CD4-positive, alpha-beta T cell treated with Interleukin-15 for 1 hour (primary cell): Measurements from ENCODE around the gene SLC4A7.
"Not testable (repeated sequence)": the region's sequence is repeated elsewhere in the genome, so short reads cannot be mapped to it uniquely, and the experiment has no call there.

Source experiments
- DNase-seq: peaks from one replicate; pipeline ENCODE4 v3.0.0-alpha.2; 2020

SLC4A7 gene

DNA sequence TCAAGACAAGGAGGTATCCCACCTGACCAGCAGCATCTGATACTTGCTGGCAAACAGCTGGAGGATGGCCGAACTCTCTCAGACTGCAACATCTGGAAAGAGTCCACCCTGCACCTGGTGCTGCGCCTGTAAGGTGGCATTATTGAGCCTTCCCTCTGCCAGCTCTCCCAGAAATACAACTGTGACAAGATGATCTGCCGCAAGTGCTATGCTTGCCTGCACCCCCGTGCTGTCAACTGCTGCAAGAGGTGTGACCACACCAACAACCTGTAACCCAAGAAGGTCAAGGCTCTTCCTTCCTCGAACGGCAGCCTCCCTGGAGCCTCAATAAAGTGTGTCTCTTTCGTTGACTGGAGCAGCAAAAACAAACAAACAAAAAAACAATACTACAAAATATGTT is 2.2 kb upstream of the SLC4A7 start:
- DNase-seq: no peak

GRCh38 chr3:27485866-27486265 is 1.7 kb upstream of the SLC4A7 start:
- no peak for DNase-seq

DNA sequence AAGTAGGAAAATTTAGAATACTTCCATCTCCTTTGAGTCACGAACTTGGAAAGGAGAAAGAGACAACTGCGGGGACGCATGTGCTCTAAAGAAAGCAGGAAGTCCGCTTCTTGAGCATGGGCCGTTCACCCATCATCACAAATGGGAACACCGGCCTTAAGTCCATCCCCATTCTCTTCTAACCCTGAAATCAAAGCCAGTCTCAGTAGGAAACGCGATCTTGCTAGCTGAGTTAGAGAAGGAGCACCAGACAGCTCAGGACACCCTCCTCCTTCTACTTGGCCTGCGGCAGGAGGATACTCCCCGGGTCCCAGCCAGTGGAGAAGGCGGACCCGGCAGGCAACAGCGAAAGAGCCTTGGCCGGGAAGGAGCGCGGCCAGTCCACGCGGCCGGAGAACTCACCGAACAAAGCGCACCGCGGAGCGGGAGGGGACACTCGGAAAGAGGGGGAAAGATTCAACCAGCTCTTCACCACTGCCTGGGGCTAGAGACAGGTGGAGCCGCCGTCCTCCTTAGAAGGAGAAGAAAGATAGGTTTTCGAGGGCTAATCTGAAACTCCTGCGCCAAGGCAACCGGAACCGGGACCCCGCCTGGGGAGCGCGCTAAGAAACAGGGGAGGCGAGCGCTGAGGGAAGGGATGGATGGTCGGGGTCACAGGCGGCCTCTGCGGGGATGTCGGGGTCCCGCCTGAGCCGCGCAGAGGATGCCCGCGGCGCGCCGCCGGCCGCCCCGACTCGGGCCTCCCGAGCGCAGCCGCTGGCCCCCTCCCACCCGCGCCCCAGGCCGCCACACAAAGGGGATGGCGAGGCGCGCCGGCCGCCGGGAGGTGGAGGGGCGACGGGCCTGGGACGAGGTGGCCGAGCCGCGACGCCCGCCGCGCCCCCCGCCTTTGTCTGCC is 818 bp downstream of the SLC4A7 start:
- peak; percentile 26 for DNase-seq

DNA sequence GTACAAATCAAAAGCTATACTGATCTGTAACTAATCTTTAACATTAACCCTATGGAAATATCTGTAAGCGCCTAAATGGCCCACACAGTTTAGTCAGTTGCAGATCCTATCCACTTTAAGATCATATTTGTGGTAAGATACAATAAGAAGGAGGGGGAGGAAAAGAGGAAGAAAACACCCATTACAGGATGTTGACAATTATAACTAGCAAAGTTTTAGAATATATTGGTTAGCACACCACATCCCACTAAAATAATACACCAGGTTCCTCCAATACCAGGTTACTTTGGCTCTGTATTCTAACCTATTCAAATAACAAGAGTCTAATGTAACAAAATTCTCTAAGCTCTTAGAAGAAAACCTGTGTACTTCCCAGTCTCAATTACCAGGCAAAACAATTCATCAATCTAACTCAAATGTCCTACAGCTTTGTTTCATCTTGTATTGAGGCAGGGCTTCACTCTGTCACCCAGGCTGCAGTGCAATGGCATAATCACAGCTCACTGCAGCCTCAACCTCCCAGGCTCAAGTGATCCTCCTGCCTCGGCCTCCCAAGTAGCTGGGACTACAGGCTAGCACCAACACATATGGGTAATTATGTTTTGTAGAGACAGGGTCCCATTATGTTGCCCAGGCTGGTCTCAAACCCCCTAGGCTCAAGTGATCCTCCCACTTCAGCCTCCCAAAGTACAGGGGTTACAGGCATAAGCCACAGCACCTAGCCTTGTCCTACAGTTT is 4.2 kb downstream of the SLC4A7 start:
- no peak for DNase-seq

DNA sequence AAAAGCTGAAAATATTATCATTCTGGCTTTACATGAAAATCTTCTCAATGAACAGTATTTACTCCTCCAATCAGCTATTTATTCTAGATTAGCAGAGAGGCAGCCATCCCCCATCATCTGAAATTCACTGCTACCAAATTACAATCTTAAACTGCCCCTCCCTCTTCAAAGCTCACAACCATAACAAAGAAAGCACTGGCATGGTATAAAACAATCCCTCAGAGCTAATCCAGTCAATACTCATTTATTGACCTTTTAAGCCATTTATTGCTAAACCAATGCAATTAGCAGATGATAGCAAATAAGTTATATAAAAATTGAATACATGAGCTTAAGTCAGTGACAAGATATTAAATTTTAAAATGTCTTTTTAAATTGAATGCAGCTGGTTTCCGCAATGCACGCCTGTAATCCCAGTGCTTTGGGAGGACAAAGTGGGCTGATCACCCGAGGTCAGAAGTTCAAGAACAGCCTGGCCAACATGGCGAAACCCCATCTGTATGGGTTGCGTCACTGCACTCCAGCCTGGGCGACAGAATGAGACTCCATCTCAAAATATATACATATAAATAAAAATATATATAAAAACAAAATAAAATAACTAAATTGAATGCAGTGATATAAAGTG is 12.1 kb downstream of the SLC4A7 start:
- DNase-seq: no peak

DNA sequence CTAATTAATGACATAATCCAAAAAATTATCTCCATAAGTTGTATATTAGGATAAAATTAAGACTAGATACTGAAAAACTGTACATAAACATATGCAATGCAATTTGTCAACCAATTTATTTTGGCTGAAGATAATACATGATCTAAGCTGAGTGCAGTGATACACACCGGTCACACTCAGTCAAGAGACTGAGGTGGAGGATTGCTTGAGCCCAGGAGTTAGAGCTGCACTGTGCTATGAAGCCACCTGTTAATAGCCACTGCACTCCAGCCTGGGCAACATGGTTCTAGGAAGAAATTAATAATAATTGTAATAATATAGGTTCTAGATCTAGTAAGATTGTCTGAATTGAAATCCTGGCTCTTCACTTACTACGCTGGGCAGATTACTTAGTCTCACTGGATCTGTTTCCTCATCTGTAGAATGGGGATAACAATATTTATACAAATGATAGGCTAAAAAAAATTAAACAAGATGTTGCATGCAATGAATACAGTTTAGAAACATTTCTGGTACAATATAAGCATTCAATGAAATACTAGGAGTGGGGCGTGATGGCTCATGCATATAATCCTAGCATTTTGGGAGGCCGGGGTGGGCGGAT is 15.8 kb downstream of the SLC4A7 start:
- DNase-seq: no peak

DNA sequence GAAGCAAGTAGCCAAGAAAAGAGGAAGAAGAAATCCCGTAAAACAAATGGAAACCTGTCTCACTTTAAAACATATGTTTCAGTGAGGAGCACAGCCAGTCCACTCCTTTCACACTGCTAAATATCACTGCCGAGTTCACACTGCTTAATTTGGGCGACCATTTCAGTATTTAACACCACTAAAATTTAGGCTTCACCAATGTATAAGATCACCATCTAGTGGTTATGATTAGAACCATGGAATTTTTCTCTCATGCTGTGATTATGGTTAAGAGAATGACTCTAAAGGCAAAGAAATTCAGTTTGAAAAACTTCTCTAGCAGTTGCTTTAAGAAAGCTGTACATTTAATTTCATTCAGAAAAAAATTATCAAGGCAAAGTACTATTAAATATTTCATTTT is 16.6 kb downstream of the SLC4A7 start:
- DNase-seq: no peak

GRCh38 chr3:27464646-27465045 is 19.5 kb downstream of the SLC4A7 start:
- DNase-seq: no peak

DNA sequence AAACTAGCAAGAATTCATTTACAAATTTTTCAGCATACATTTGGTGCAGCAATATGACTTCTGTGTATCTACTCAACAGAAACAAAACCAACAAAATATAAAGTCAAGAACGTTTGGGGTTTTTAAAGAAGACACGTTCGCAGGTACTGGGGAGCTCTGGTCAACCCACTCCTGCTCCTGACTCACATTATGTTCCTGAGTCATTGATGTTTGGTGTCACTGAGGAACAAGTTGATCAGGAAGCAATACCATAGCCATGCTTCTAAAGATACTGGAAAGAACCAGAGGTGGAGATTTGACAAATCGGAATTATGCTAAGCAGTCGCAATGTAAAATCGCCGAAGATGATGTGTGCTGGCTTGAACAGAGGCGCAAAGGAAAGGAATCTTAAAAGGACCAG is 22.0 kb downstream of the SLC4A7 start:
- DNase-seq: no peak

GRCh38 chr3:27458929-27459328 is 25.3 kb downstream of the SLC4A7 start:
- DNase-seq: no peak

- DNase-seq: no peak
Observed at GRCh38 chr3:27456554-27456953, 27.6 kb downstream of the SLC4A7 start.

- DNase-seq: no peak
Observed at GRCh38 chr3:27454914-27455313, 29.3 kb downstream of the SLC4A7 start.

DNA sequence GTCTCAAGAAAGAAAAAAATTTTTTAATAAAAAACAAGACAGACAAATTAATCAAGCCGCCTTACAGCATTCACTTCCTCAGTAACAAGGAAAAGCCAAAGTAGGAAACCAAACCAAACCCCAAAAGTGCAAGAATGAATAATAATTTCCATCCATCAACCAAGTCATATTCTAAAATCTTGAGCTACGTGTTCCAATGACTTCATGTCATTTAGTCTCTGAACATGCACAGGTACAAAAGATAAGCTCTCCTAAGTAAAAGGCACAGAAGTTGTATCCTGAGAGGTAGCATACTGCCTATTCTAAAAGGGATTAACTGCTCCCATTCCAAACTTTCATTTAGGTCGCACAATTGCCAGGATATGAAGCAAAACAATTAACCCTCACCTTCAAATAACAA is 29.7 kb downstream of the SLC4A7 start:
- no peak for DNase-seq

DNA sequence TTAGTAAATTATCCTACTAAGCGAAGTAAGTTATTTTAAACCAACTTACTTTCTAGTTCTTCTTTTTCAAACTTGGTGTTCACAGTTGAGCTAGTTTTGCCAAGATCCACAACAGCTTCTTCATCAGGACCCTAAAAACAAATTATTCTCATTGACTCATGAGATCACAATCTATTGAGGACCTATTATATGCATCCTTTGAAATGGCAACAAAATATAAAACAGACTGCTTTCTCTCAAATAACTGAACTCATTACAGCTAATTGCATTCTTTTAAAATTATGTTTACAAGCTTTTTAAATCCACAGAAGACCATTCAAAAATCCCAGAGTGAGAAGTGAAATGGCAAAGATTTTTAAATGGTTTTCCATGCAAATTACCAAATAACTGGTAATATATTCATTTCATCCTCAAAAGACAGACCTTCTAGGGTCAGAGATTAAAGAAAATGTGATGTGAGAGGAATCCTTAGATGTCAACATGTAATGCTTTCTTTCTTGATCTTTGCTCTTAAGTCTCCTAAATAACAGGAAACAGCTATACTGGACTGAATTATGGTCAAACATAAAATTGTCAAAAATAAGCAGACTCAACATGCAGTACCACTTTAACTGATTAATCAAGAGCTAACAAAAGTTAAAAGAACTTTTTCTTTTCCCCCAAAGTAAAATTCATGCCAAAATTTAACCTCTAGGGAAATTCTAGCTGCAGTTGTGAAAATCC is 31.7 kb downstream of the SLC4A7 start:
- no peak for DNase-seq

DNA sequence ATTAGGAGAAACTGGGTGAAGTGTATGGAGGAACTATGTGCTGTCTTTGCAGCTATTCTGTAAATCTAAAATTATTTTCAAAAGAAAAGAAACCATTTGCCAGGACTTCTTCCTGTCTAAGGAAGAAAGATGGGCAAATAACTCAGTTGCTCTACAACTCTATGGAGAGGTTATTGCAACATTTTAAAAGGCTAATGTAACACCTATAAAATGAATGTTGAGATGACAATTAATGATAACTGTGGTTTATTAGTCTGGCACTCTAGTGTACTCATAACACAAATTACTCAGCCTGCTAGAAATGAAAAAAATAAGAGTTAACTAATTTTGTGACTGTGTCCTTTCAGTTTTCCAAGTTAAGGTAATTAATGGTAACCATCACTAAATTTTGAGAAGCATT is 32.3 kb downstream of the SLC4A7 start:
- DNase-seq: no peak

- no peak for DNase-seq
Observed at GRCh38 chr3:27451251-27451650, 32.9 kb downstream of the SLC4A7 start.

GRCh38 chr3:27449530-27450150 is 34.5 kb downstream of the SLC4A7 start:
- no peak for DNase-seq

- not testable (repeated sequence) for DNase-seq
Observed at GRCh38 chr3:27442995-27443394, 41.2 kb downstream of the SLC4A7 start.

- not testable (repeated sequence) for DNase-seq
Observed at GRCh38 chr3:27438352-27438751, 45.8 kb downstream of the SLC4A7 start.

DNA sequence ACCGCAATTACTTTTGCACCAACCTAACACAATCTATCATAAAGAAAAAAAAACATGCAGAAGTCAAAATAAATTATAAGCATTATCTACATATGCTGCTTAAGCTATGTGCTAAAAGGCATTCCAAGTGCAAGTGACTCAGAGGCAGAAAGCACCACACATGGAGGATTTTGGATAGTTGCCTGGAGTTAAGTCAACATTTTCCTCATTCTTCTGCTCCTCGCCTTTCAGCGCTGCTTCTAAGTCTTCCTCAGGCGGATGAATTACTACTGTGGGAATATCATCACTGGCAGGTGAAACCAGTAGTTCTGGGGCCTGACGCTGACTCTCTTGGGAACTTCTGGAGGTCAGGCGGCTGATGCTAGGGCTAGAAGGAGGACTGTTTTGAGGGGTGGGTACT is 53.1 kb downstream of the SLC4A7 start:
- no peak for DNase-seq

- no peak for DNase-seq
Observed at GRCh38 chr3:27429909-27430308, 54.3 kb downstream of the SLC4A7 start.

DNA sequence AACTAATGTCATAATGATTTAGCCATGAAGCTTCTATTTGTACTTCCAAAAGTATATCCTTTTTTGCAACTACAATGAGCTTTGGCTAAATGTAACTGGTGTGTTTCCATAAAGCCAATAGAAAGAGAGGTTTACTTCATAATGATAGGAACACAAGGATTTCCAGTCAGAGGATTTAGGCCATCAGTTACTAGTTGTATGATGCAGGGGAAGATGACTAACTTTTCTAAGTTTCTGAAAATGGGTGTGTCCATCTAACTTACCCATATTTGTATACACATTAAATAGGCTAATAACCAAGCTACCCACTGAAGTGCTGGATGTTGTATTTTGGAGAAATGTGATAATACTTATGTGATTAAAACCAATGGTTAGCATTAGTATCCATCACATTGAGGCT is 55.7 kb downstream of the SLC4A7 start:
- DNase-seq: no peak
